Measurements from ENCODE around the gene EPHA1.

EPHA1 gene

GRCh38 chr7:143380260-143380645 is 28.4 kb downstream of the EPHA1 start (continued):
- TF ChIP-seq ZNF292 (tag by site-specific recombination; IDR thresholded peaks at IDR 0.05; ENCODE audit: borderline replicate concordance, low read depth), result no peak
- 0 out of 2 replicates have a peak, but pooled peaks have one; percentile 22 for TF ChIP-seq ZFP37 (tag by site-specific recombination; IDR thresholded peaks at IDR 0.05)
- no peak for TF ChIP-seq SP7 (tag by site-specific recombination; IDR thresholded peaks at IDR 0.05)
- TF ChIP-seq ZNF76 (tag by site-specific recombination; IDR thresholded peaks at IDR 0.05; ENCODE audit: borderline replicate concordance, low read depth), result no peak
- TF ChIP-seq ATF2 (tag by site-specific recombination; IDR thresholded peaks at IDR 0.05; ENCODE audit: low read depth), result no peak
- no peak for TF ChIP-seq ZNF670 (tag by site-specific recombination; IDR thresholded peaks at IDR 0.05; ENCODE audit: low read depth)
- TF ChIP-seq REST (tag by site-specific recombination; IDR thresholded peaks at IDR 0.05), result no peak
- peak; percentile 72; the same call in 1 of the 2 replicates for TF ChIP-seq ZBTB7A (tag by site-specific recombination; IDR thresholded peaks at IDR 0.05; ENCODE audit: low read depth)
- TF ChIP-seq ZBTB11 (tag by site-specific recombination; conservative IDR thresholded peaks at IDR 0.05; ENCODE audit: low read depth), result no peak
- TF ChIP-seq ZNF266 (tag by site-specific recombination; IDR thresholded peaks at IDR 0.05; ENCODE audit: low read depth), result no peak

- ChIA-PET CTCF (interaction anchor here (0.6 to 2.9 kb wide), 18 partner anchors 9 to 557 kb away, joined by 3 to 43 read pairs (median 6); partner anchors contain the start of gene FAM131B), POLR2A (interaction anchor here (0.7 to 3.0 kb wide), 7 partner anchors 10 to 100 kb away, joined by 3 to 13 read pairs (median 5); partner anchors contain the start of genes CASP2 and EPHA1)
- Histone ChIP-seq H3K4me3 (ENCODE audit: low read depth, low read length) (peak overlapping the region; percentile 85; the same call in 1 of the 2 replicates), H3K36me3 (ENCODE audit: control insufficient read depth in 2 of 2, insufficient read depth in 1 of 2, low read length in 2 of 2) (peaks cover 0 to 23% of the 10 kb centered on the region in 2 experiments; a peak in 1 of 3 replicates), H3K27ac (ENCODE audit: extremely low read depth, low read depth, low read length) (no peak overlapping the region; the same call in 1 of the 2 replicates), H3K9me3 (ENCODE audit: control insufficient read depth, insufficient read depth, low read depth, low read length) (no peaks in the 10 kb centered on the region), H3K4me1 (ENCODE audit: control insufficient read depth, insufficient read depth, low read length) (peaks cover 3% of the 10 kb centered on the region; the same call in 1 of the 2 replicates)
- TF ChIP-seq ZNF112 (tag by site-specific recombination; IDR thresholded peaks at IDR 0.05) (no peak), SCRT2 (tag by site-specific recombination; IDR thresholded peaks at IDR 0.05) (no peak), ZNF362 (tag by site-specific recombination; IDR thresholded peaks at IDR 0.05) (peak; percentile 90), ZNF10 (tag by site-specific recombination; IDR thresholded peaks at IDR 0.05) (0 out of 2 replicates have a peak, but pooled peaks have one; percentile 42), SP3 (tag by site-specific recombination; IDR thresholded peaks at IDR 0.05) (no peak), HOXD13 (CRISPR knock-in tag; IDR thresholded peaks at IDR 0.05; ENCODE audit: borderline replicate concordance) (no peak), ZNF561 (tag by site-specific recombination; IDR thresholded peaks at IDR 0.05; ENCODE audit: borderline replicate concordance) (no peak), ZNF18 (tag by site-specific recombination; IDR thresholded peaks at IDR 0.05) (peak; percentile 49; the same call in 1 of the 2 replicates), ZNF600 (tag by site-specific recombination; IDR thresholded peaks at IDR 0.05) (no peak), ZNF423 (tag by site-specific recombination; IDR thresholded peaks at IDR 0.05) (no peak), ZNF701 (tag by site-specific recombination; IDR thresholded peaks at IDR 0.05) (no peak), ZNF433 (tag by site-specific recombination; IDR thresholded peaks at IDR 0.05; ENCODE audit: low read depth) (no peak), ZNF792 (tag by site-specific recombination; IDR thresholded peaks at IDR 0.05) (no peak), ZNF585B (tag by site-specific recombination; IDR thresholded peaks at IDR 0.05) (no peak)
Measured at GRCh38 chr7:143379611-143380259, 28.9 kb downstream of the EPHA1 start.

All from HEK293 (cell line).